ENCODE measurements around the gene PDE7B.
"Not testable (repeated sequence)": the region's sequence is repeated elsewhere in the genome, so short reads cannot be mapped to it uniquely, and the experiment has no call there.

PDE7B gene

GRCh38 chr6:136117081-136117480, 265.6 kb downstream of the PDE7B start:
- DNase-seq, result no peak

- no peak for DNase-seq
These were observed 267.3 kb downstream of the PDE7B start for GRCh38 chr6:136118787-136119186.

GRCh38 chr6:136123468-136123867, 272.0 kb downstream of the PDE7B start:
- DNase-seq, result no peak

GRCh38 chr6:136125585-136125984, 274.1 kb downstream of the PDE7B start:
- no peak for DNase-seq

GRCh38 chr6:136127873-136128272, 276.4 kb downstream of the PDE7B start:
- no peak for DNase-seq

- DNase-seq, result no peak
These were observed 277.9 kb downstream of the PDE7B start for GRCh38 chr6:136129365-136129764.

- DNase-seq, result no peak
These were observed 282.8 kb downstream of the PDE7B start for GRCh38 chr6:136134268-136134667.

- DNase-seq, result no peak
These were observed 283.2 kb downstream of the PDE7B start for GRCh38 chr6:136134751-136135150.

- DNase-seq, result no peak
These were observed 284.8 kb downstream of the PDE7B start for GRCh38 chr6:136136274-136136673.

- no peak for DNase-seq
These were observed 285.6 kb downstream of the PDE7B start for GRCh38 chr6:136137008-136137692.

GRCh38 chr6:136137739-136138402, 286.4 kb downstream of the PDE7B start:
- no peak for DNase-seq

- not testable (repeated sequence) for DNase-seq
These were observed 287.6 kb downstream of the PDE7B start for GRCh38 chr6:136139111-136139510.

- DNase-seq, result no peak
These were observed 292.9 kb downstream of the PDE7B start for GRCh38 chr6:136144251-136145023.

- DNase-seq, result no peak
These were observed 294.6 kb downstream of the PDE7B start for GRCh38 chr6:136146130-136146529.

GRCh38 chr6:136147342-136147741, 295.8 kb downstream of the PDE7B start:
- DNase-seq, result no peak

GRCh38 chr6:136148051-136148450, 296.6 kb downstream of the PDE7B start:
- DNase-seq, result no peak

- no peak for DNase-seq
These were observed 297.0 kb downstream of the PDE7B start for GRCh38 chr6:136148523-136148922.

GRCh38 chr6:136149311-136149710, 297.8 kb downstream of the PDE7B start:
- no peak for DNase-seq

GRCh38 chr6:136150961-136151360, 299.5 kb downstream of the PDE7B start:
- DNase-seq, result no peak

GRCh38 chr6:136153707-136154375, 302.3 kb downstream of the PDE7B start:
- no peak for DNase-seq

GRCh38 chr6:136155191-136155590, 303.7 kb downstream of the PDE7B start:
- no peak for DNase-seq

- no peak for DNase-seq
These were observed 306.2 kb downstream of the PDE7B start for GRCh38 chr6:136157743-136158142.

- DNase-seq, result no peak
These were observed 306.9 kb downstream of the PDE7B start for GRCh38 chr6:136158387-136158821.
